Adrenal gland (tissue), 5 donors: ENCODE results near the gene STAG3.

Experiments used
- CTCF ChIP-seq, 6 experiments: fragments of 450-650 bp in 4 of 6; fragments of 200-600 bp in 2 of 6; sonication (generic) in 1 of 6; IDR thresholded peaks; 1 replicate in 5 of 6; 2 replicates in 1 of 6; pipeline versions ENCODE4 v1.5.1 to v1.8.0; 2016 to 2021; ENCODE audit warnings: antibody characterized with exemption in 6 of 6, mild to moderate bottlenecking in 2 of 6, moderate library complexity in 1 of 6
- POLR2A ChIP-seq, 2 donors: fragments of 450-650 bp; IDR thresholded peaks; one replicate each; pipeline ENCODE4 v1.6.1; 2017; ENCODE audit warnings: antibody characterized with exemption in 2 of 2, mild to moderate bottlenecking in 2 of 2, moderate library complexity in 1 of 2
- donor health status: DM: no; HTN: no; CAD: no.

- TF ChIP-seq CTCF (IDR thresholded peaks at IDR 0.05) = no peak
- TF ChIP-seq POLR2A (IDR thresholded peaks at IDR 0.05) = no peak
Observed at GRCh38 chr7:100141555-100141949, 36.2 kb upstream of the STAG3 start.
